GM10847 (cell line): ENCODE measurements around the gene SDK2.

Experiments used
- POLR2A ChIP-seq: IDR thresholded peaks from 2 replicates; pipeline ENCODE4 v1.6.1; 2011; ENCODE audit not compliant: insufficient read length; ENCODE audit errors: extremely low read depth

SDK2 gene

DNA sequence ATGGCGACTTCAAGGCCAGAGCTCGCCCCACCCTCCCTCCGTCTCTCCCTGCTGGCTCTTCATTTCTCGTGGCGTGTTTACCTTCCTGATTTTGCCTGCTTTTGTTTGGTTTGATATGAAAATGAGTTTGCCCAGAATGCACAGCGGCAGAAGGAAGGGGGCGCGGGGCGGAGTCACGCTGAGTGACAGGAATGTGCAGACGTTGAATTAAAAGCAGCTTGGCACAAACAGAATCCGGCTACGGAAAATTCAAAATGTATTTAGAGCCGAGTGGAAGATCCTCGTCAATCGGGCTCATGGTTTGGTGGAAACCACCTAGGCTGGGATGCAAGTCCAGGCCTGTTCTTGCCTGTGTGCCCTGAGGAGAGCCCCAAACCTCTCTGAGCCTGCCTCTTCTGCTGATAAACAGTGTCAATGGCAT, 102.7 kb downstream of the SDK2 start:
- TF ChIP-seq POLR2A = no peak

DNA sequence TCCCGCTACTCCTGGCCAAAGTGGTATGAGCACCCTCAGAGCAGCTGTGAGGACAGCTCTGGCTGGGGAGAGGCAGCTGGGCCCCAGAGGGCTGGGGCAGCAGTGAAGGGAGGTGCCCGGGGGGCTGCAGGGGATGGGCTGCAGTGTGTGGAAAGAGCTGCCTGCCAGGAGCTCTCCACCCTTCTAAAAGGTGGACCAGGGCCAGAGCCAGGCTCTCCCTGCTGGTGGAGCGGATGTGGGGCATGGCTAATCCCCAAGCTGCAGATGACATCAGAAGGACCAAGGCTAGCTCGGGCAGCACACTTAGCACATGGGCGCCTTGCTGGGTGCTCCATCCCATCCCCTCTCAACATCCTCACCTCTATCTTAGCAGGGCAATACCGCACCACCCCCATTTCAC, 103.1 kb downstream of the SDK2 start:
- TF ChIP-seq POLR2A = no peak

DNA sequence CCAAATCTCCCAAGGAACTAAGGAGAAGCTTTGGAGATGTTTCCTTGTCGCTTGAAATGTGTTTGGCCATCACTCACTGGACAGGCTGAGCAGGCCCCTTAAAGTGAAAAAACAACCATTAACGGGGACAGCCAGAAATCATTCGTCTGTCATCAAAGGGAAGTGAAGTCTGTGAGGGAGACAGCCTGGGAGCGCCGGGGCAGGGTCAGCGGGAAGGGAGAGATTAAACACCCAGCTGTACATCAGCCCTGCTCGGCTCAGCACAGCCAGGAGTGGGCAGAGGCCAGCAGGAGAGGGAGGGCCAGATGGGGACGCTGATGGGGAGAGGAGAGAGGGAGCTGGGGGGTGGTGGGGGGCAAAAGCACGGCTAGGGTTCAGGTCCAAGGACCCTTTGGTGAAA, 105.1 kb downstream of the SDK2 start:
- no peak for TF ChIP-seq POLR2A

DNA sequence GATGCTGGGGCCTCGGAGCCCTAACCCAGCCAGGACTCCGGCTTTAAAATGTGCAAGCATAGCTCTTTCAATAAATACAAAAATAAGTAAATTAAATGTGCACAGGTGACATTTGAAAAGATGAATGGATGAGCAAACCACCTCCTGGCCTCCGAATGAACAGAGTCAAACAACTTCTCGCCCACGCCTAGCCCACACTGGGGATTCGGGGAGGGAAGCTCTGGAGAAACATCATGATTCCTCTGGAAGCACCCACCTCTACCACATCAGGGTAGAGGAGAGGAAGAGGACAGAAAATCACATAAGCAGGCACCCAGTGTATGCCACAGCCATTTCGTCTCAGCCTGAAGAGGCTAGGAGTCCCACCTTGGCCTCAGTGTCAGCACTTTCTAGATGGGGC, 105.8 kb downstream of the SDK2 start:
- TF ChIP-seq POLR2A = no peak

DNA sequence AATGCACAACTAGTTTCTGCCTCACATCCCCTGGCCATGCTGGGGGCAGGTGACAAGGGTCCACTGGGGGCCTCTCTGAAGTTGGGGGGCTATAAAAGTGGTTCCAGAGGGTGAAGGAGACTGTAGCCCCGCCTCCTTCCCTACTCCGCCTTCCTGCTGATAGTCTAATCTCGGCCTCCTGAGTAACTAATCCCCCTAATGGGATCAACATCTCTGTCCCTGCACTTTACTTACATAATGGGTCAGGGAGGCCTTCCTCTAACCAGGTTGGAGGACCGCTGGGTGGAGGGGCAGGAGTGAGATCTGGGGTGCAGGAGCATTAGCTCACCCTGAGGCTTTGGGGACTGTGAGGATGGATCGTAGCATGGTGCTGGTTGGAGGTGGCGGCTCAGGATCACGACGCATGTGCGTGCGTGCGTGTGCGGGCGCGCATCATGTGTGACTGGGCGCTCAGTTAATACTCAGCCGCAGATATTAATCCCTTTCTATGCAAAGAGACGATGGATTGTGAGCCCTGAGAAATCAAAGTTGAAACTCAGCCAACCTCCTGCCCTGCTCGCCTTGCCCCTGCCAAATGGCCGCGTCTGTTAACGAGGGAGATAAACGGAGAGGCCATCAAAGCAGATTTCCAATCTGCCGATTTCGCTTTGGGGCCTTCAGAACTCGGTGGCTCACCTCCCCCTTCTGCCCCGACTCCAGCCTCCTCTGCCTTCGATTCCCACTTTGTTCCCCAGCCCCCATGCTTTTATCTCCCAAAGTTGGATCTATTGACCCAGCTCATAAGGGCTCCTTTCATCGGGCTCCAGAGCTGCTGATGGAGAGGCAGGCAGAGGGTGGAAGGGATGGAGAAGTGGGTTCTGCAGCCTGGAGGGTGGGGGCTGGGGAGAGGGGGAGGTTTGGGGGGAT, 107.3 kb downstream of the SDK2 start:
- TF ChIP-seq POLR2A = no peak

DNA sequence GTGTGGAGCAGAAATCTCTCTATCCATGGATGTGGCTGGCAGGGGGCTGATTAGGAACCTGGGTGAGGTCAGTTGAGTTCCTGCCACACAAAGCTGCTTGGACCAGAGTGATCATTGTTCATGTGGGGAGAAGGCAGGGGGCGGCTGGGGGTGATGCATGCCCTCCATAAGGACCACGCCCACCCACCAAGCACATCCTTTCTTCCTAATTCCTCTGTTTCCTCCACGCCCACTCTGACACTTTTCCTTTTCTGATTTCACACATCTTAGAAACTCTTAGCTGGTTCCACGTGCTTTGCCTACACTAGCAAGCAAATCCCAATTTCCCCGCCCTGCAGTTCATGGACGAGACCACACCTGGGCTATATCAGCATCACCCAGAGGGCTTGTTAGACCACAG, 108.5 kb downstream of the SDK2 start:
- TF ChIP-seq POLR2A = no peak

DNA sequence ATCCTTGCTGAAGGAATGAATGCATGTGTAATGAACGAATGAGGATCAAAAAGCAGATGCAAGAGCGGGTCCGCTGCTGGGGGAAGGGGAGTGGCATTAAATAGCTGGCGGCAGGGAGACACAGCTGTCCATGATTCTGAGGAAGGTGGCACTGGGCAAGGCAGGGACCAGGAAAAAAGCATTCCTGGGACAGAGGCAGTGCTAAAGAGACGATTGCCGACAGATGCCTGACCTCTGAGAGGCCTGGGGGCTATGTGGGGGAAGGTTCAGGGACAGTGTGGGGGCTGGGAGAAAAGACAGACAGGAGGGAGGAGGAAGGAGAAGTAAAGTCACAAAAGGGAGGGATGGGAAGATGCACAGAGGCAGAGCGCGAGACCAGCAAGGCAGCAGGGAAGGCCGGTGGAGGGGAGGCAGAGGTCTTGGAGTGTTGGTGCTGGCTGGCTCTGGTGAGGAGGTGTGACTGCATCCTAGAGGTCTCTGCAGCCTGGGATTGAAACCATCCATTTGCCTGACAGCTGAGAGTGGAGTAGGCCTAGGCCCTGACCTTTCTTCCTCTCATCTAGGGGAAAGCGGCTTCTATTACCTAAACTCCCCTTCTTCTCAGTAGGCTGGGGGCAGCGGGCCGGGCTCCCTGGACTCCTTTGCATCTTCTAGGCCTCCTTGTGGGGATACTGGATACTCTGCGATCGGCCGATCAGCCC, 109.9 kb downstream of the SDK2 start:
- no peak for TF ChIP-seq POLR2A

DNA sequence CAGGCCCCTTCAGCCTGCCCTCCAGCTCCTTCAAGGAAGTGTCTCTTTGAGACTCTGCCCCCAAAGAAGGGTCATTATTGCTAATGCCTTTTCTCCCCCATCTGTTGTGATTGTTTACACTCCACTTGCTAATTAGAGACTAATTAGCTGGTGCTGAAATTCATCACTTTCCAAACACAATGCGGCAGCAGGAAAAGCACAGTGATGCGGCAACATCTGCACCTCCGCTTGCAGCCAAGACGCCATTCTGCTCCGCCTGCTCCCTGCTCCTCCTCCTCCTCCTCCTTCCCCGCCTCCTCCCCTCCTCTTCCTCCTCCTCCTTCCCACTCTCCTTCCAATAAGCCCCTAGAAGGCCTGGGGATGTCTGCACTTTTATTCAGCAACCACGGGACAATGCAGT, 110.5 kb downstream of the SDK2 start:
- no peak for TF ChIP-seq POLR2A

DNA sequence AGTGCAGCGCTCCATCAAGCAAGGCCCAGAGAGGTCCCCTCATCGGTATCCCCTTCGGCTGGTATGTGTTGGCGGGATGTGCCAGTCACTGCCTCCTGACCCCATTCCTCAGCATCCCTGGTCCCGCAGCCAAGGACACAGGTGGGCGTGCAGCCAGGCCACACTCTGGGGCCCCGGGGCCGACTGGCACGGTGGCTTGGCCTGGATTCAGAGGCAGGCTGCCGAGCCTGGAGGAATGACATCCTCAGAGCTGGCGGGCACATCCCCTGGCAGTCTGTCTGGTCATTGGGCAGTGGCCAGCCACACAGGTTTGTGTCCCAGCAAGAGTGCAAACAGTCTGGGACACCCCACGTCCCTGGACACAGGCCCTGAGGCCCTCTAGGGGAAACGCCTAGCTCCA, 111.1 kb downstream of the SDK2 start:
- TF ChIP-seq POLR2A = no peak

DNA sequence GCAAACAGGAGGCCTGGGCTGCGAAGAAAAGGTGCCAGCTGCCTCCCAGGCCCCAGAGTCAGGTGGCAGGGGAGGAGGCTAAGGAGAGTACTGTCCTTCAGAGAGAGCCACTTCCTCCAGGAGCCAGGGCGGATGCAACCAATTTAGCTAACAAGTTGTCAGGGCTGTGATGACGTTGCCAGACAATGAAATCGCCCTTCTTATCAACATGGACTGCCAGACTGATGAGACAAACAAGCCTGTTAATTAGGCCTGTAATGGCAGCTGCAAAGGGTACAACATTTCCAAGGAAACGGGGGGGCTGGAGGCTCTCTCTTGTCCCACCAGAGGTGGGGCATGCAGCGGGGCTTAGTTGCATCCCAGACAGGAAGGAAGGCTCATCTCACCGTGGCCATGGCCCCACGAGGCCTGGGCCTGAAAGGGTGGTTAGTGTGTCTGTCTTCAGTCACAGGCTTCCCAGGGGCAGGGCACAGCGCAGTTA, 111.8 kb downstream of the SDK2 start:
- no peak for TF ChIP-seq POLR2A

DNA sequence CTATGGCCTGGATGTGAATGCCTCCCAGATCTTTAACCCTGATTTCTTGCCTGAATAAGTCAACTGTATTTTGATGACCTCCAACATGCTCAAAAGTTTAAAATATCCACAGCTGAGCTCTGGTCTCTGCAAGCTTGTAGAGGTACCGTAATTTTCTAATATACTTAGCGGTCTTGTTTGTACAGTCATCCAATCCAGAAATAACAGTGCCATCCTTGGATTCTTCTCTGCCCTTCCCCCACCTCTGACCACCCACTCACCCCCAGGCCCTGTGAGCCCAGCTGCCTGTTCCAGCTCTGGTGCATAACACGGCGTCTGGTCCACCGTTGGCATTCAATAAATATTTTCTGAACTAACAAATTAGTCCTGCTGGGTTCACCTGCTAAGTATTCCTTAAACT, 113.1 kb downstream of the SDK2 start:
- TF ChIP-seq POLR2A = no peak

DNA sequence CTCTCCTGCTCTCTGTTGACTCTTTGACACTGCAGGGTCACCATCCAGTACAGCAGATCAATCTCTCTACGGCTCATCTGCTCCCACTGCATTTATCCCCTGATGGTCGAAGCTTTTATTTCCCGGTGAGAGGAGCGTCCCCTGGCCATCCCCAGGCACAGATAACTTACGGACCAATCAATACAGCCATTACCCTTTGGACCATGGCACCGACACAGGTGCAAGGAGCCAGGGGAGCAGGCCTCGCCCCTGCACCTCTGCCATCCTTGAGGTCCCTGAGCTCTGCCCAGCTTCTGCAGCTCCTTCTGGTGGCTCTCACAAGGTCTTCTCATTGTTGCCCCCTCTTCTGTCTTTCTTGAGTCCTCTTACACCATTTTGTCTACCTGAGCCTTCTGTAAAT, 115.6 kb downstream of the SDK2 start:
- TF ChIP-seq POLR2A = no peak

DNA sequence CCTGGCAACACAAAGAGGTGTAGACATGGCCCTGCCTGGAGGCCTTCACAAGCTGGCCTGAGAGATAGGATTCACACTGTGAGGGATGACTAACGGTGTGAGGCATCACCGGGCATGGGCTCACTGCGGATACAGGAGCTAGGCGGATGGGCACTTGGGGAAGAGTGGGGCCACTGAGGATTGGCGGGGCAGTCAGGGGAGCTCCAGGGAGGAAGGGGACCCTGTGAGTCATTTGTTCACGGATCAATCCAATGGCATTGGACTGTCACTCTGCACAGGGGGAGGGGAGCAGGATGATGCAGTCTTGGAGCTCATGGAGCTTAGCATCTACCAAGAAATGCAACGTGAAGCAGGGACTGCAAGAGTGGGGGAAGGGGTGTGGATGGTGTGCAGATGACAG, 117.3 kb downstream of the SDK2 start:
- TF ChIP-seq POLR2A = no peak

DNA sequence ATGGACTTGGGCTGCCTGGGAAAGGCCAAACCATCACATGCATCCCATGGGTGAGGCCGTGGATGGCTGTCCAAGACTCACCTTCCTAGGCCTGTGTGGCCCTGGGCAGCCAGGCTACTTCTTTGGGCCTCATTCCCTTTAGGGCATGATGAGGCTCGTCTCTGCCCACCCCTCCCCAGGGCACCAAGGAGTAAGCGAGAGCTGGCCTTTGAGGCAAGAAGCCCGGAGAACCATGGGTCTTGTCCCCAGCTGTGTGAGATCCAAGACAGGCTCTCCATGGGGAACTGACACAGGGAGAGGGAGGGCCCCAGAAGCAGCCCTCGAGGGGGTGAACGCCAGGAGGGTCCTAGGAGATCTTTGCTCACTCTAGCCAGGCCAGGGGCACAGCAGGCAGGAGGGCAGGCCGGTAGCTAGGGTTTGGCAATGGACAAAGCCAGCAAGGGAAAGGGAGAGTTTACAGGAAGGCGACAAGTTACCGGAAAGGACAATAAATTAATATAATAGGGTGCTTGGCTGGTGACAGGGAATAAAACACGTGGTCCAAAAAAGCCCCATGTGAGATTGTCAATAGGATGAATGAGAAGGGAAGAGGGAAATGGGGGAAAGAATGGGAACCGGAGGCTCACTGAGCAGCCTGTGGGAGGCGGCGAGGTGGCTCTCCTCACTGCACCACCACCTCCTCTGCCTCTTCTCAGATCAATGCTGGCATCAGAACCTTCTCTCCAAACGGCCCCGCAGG, 119.1 kb downstream of the SDK2 start:
- no peak for TF ChIP-seq POLR2A

DNA sequence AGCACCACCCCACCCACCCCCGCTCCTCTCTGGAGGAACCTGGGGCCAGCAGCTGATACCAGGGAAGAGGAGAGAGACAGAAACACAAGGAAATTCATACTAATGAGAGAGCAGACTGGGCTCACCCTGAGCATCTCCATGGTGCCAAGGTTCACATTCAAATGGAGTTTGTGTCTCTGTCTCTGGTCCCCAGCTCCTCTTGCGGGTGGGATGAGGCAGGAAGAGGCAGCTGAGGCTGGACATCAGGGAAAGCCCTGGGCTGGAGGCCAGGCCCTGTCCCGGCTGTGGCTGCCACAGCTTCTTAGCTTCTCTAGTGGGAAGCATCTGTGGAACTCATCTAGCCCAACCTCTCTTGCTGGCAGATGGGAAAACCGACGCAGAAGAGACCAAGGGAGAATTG, 121.5 kb downstream of the SDK2 start:
- TF ChIP-seq POLR2A = no peak

DNA sequence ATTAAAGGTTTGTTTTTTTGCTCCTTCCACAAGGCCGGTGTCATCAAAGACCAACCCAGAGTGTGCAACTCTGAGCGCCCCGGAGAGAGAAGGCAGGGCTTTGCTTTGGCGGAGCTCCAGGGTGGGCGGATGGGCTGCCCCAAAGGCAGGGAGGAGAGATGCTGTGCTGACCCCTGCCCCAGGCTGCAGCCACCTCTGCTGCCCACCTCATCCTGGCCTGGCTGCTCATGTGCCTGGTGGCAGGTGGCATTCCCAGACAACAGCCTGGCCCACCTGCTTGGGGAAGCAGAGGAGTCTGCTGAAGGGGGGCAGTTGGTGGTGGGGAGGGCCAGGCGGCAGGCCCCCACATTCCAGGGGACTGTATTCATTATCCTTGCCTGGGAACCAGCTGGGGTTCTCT, 122.1 kb downstream of the SDK2 start:
- no peak for TF ChIP-seq POLR2A

DNA sequence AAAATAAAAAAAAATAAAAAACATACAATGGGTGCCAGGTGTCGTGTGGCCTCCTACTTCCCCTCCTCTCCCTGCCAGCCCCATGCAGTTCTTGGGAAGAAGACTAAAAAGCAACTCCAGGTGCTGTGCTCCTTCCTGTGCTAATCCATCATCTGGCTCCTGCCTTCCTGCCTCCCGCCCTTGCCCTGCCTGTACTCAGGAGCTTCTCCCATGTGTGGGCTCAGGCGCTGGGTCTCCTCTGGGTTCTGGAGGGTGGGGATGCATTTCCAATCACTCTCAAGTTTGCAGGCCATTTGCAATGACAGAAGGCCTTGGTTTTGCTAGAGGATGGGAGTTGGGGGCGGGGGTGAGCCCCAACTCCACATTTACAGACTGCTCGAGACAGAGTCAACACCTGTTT, 122.9 kb downstream of the SDK2 start:
- TF ChIP-seq POLR2A = no peak
